ENCODE measurements around the gene TRAF7. TPM values are rescaled to one million over a fixed set of nuclear protein-coding genes. Genes with fewer than 3 reads are reported as not detected.

TRAF7 gene
- total and polyA plus RNA-seq, 2 of the 8 experiments (the other 6 are each of a cell fraction or from before 2014, with no cell fraction given), result 96.8 to 148 TPM

- peaks cover 0 to 17% (median 5%) of the 10 kb centered on the region in 4 experiments; a peak in 5 of 7 replicates for H3K4me1 ChIP-seq (replicated peaks in 1 of 4; ENCODE audit: control insufficient read depth in 3 of 4, insufficient read depth in 4 of 4, low read length in 3 of 4)
- H2AFZ ChIP-seq (ENCODE audit: low read length), result peak within 1 kb of the TSS; percentile 48; the same call in 1 of the 2 replicates
- peak within 1 kb of the TSS; percentile 92 to 97 (median 94) for H3K9ac ChIP-seq (replicated peaks in 1 of 4; ENCODE audit: extremely low read depth in 1 of 4, low read depth in 3 of 4, low read length in 3 of 4)
- H3K79me2 ChIP-seq (ENCODE audit: control insufficient read depth in 1 of 2, insufficient read depth in 2 of 2, low read length in 2 of 2), result peaks cover 3 to 18% of the 10 kb centered on the region in 2 experiments; a peak in 3 of 4 replicates
- peak within 1 kb of the TSS; percentile 95 for H4K5ac ChIP-seq (ENCODE audit: insufficient read length, low read depth, low read length)
- peaks cover 4 to 13% (median 7%) of the 10 kb centered on the region in 4 experiments; a peak in 5 of 8 replicates for H3K36me3 ChIP-seq (ENCODE audit: control insufficient read depth in 2 of 4, insufficient read depth in 4 of 4, low read length in 3 of 4)
- H2AK5ac ChIP-seq (ENCODE audit: low read depth, low read length), result peak within 1 kb of the TSS; percentile 66; the same call in 1 of the 2 replicates
- peak within 1 kb of the TSS; percentile 99 for H4K91ac ChIP-seq (replicated peaks; ENCODE audit: insufficient read length, low read length)
- peak within 1 kb of the TSS; percentile 99 for H3K56ac ChIP-seq (replicated peaks; ENCODE audit: insufficient read length, low read depth, low read length)
- H4K8ac ChIP-seq (ENCODE audit: extremely low read depth, insufficient read depth, low read length), result peak within 1 kb of the TSS; percentile 99
- no peaks in the 10 kb centered on the region for H3K27me3 ChIP-seq (replicated peaks in 1 of 4; ENCODE audit: control insufficient read depth in 3 of 4, extremely low read depth in 1 of 4, insufficient read depth in 3 of 4, low read length in 3 of 4)
- H3K27ac ChIP-seq (ENCODE audit: low read depth, low read length), result peak within 1 kb of the TSS; percentile 94
- peak within 1 kb of the TSS; percentile 99 for H3K4ac ChIP-seq (replicated peaks; ENCODE audit: insufficient read length, low read depth, low read length)
- H3K9me3 ChIP-seq (ENCODE audit: insufficient read depth in 2 of 2, low read depth in 1 of 2, low read length in 1 of 2), result no peaks in the 10 kb centered on the region
- no peak within 1 kb of the TSS for H3K14ac ChIP-seq (ENCODE audit: insufficient read length)
- peak within 1 kb of the TSS; percentile 75 for H2BK120ac ChIP-seq (replicated peaks; ENCODE audit: low read depth, low read length)
- H3K23me2 ChIP-seq (ENCODE audit: low read depth, low read length), result peaks cover 9% of the 10 kb centered on the region
- ChIA-PET CTCF (ENCODE audit: partially characterized antibody) (interaction anchor here (0.6 to 1.0 kb wide), 2 partner anchors 15 to 37 kb away, joined by 3 read pairs; no protein-coding TSS in a partner anchor), POLR2A (ENCODE audit: partially characterized antibody) (interaction anchor here (0.6 to 15.1 kb wide), 23 partner anchors 8 to 318 kb away, joined by 3 to 156 read pairs (median 4); partner anchors contain the start of genes DNASE1L2, E4F1, ECI1 and TRAF7)
- H2BK5ac ChIP-seq (ENCODE audit: low read depth, low read length), result peak within 1 kb of the TSS; percentile 99
- H2BK12ac ChIP-seq (ENCODE audit: low read depth, low read length), result peak within 1 kb of the TSS; percentile 87; the same call in 1 of the 2 replicates
- H3K23ac ChIP-seq (ENCODE audit: insufficient read length), result no peak within 1 kb of the TSS
- H3K4me3 ChIP-seq (ENCODE audit: extremely low read depth in 1 of 4, insufficient read depth in 2 of 4, low read depth in 3 of 4, low read length in 4 of 4), result peak within 1 kb of the TSS; percentile 80 to 98 (median 90)
- peaks cover 8 to 36% of the 10 kb centered on the region in 2 experiments for H4K20me1 ChIP-seq (replicated peaks in 1 of 2; ENCODE audit: control insufficient read depth in 1 of 2, insufficient read depth in 2 of 2, low read length in 2 of 2)
- H3K18ac ChIP-seq (ENCODE audit: extremely low read depth, low read length), result peak within 1 kb of the TSS; percentile 85
- TF ChIP-seq EGR1 (IDR thresholded peaks at IDR 0.05; ENCODE audit: borderline replicate concordance, low read depth, low read length) (peak; percentile 90; the same call in 1 of the 2 replicates), PHF8 (conservative IDR thresholded peaks at IDR 0.05; ENCODE audit: low read depth, low read length) (no peak), ASH2L (IDR thresholded peaks at IDR 0.05; ENCODE audit: low read length) (peak; percentile 3), JUN (IDR thresholded peaks at IDR 0.05; ENCODE audit: low read depth, low read length) (no peak), KDM4A (IDR thresholded peaks at IDR 0.05; ENCODE audit: low read depth, low read length, severe bottlenecking) (peak; percentile 20), YY1 (IDR thresholded peaks at IDR 0.05; ENCODE audit: low read depth, low read length) (peak; percentile 19; the same call in 1 of the 2 replicates), SP2 (IDR thresholded peaks at IDR 0.05; ENCODE audit: low read length) (peak; percentile 68), ATF3 (IDR thresholded peaks at IDR 0.05; ENCODE audit: insufficient read depth, low read depth, low read length) (no peak)
- DNase-seq (ENCODE audit: low read depth in 1 of 2, low spot score in 2 of 2), result no peak
- peak within 1 kb of the TSS; percentile 80 to 84 for H3K4me2 ChIP-seq (ENCODE audit: insufficient read depth in 1 of 2, low read depth in 2 of 2, low read length in 2 of 2)
- H3K79me1 ChIP-seq (ENCODE audit: low read depth, low read length), result peaks cover 4% of the 10 kb centered on the region
- H2BK15ac ChIP-seq (ENCODE audit: low read length), result no peak within 1 kb of the TSS
- 0% methylated on average over 14 of the region's 48 CpGs; no CpG with 5 or more reads in 1 of the 2 experiments for WGBS, 2 experiments (ENCODE audit: extremely low coverage in 1 of 2, insufficient coverage in 1 of 2, insufficient read length in 1 of 2, insufficient replicate concordance in 2 of 2, low coverage in 1 of 2, low lambda C conversion rate in 2 of 2, missing lambda C conversion rate in 1 of 2)
- H2BK20ac ChIP-seq (ENCODE audit: low read length), result no peak within 1 kb of the TSS
- FAIRE-seq, result no peak
Observed at GRCh38 chr16:2214719-2214968, 59.1 kb downstream of the TRAF7 start, which contains the start of gene PGP. Gene PGP (minus strand): TSS chr16:2214840. CDS start chr16:2214777, 63 bp downstream.
